ENCODE data around the gene ADAMTS7.

- TF ChIP-seq JUND (IDR thresholded peaks at IDR 0.05; ENCODE audit: low read length), result no peak
- no peak for TF ChIP-seq POLR2A (IDR thresholded peaks at IDR 0.05; ENCODE audit: control extremely low read depth in 1 of 2, low read depth in 2 of 2, low read length in 2 of 2)
- no peak for TF ChIP-seq HDAC2 (IDR thresholded peaks at IDR 0.05; ENCODE audit: borderline replicate concordance in 1 of 2, low read depth in 2 of 2, low read length in 2 of 2)
- no peak for TF ChIP-seq CTCF (IDR thresholded peaks at IDR 0.05; ENCODE audit: control extremely low read depth in 1 of 3, insufficient read depth in 1 of 3, low read depth in 1 of 3, low read length in 3 of 3)
- TF ChIP-seq SIRT6 (IDR thresholded peaks at IDR 0.05; ENCODE audit: low read length), result no peak
- TF ChIP-seq TAF1 (IDR thresholded peaks at IDR 0.05; ENCODE audit: low read depth, low read length), result no peak
- no peak for TF ChIP-seq MAX (IDR thresholded peaks at IDR 0.05)
- TF ChIP-seq BRCA1 (IDR thresholded peaks at IDR 0.05; ENCODE audit: low read depth, low read length), result no peak
- TF ChIP-seq EZH2 (IDR thresholded peaks at IDR 0.05; ENCODE audit: low read depth, low read length, severe bottlenecking), result no peak
- no peak for TF ChIP-seq SUZ12 (IDR thresholded peaks at IDR 0.05; ENCODE audit: low read length)
Observed at GRCh38 chr15:78752492-78753358, 58.5 kb downstream of the ADAMTS7 start.

Data from H1 (cell line).